ENCODE data around the gene POLDIP3. TPM values are rescaled to one million over a fixed set of nuclear protein-coding genes. Genes with fewer than 3 reads are reported as not detected.

Gene POLDIP3
- total and polyA plus RNA-seq, 7 donors = 25.8 to 45.9 (median 34.3) TPM

- 84 to 93% methylated on average over 7 of the region's 7 CpGs for WGBS, 2 donors
- intact Hi-C loops (cut with DNase I) = no loop called here
- H3K36me3 ChIP-seq = no peaks in the 10 kb centered on the region
Measured at GRCh38 chr22:42654436-42655073, 39.9 kb upstream of the POLDIP3 start.

DNA sequence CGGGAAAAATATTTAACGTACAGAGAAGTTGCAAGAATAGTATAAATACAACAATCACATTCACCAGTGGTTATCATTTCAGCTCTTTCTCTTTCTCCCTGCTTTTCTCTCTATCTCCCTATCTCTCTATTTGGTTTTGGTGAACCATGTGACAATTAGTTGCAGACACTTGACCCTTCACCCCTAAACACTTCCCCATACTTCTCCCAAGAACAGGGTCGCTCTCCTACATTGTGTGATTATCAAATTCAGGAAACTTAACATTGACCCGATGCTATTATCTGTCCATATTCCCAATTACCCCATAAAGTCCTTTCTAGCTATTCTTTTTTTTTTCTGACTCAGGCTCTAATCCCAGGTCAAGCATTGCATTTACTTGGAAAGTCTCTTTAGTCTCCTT is 39.3 kb upstream of the POLDIP3 start:
- intact Hi-C loops (cut with DNase I) = no loop called here
- no peaks in the 10 kb centered on the region for H3K36me3 ChIP-seq

More at GRCh38 chr22:42654436-42655073, 39.9 kb upstream of the POLDIP3 start:
- H3K27me3 ChIP-seq = no peaks in the 10 kb centered on the region
- H3K4me1 ChIP-seq = peaks cover 0 to 5% (median 1%) of the 10 kb centered on the region in 4 donors
- H3K9me3 ChIP-seq = no peaks in the 10 kb centered on the region
- no peak overlapping the region for H3K4me3 ChIP-seq
- H3K27ac ChIP-seq = no peak overlapping the region
- DNase-seq = no peak
- TF ChIP-seq POLR2AphosphoS5 (IDR thresholded peaks at IDR 0.05) (no peak), CTCF (IDR thresholded peaks at IDR 0.05) (no peak), POLR2A (IDR thresholded peaks at IDR 0.05) (no peak), EP300 (IDR thresholded peaks at IDR 0.05) (no peak)

DNA sequence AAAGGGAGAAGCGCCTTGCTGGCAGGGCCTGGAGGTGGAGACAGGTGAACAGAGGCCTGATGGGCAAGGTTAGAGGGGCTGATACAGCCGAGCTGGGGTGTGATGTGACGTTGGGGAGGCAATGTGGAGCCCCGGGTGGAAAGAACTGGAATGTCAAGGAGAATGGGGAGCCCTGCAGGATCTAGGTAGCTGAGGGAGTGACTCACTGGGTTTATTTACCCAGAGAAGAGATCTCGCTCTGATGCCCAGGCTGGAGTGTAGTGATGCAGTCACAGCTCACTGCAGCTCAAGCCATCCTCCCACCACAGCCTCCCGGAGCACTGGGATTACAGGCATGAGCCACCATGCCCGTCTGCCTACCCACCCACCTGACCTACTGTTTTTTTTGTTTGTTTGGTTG is 36.5 kb upstream of the POLDIP3 start:
- no peak overlapping the region for H3K27ac ChIP-seq
- no peak overlapping the region for H3K4me3 ChIP-seq
- 69 to 83% methylated on average over 7 of the region's 7 CpGs for WGBS, 2 donors
- no peak for TF ChIP-seq CTCF (IDR thresholded peaks at IDR 0.05)
- no peak for TF ChIP-seq POLR2A (IDR thresholded peaks at IDR 0.05)
- TF ChIP-seq POLR2AphosphoS5 (IDR thresholded peaks at IDR 0.05) = no peak
- no peak for TF ChIP-seq EP300 (IDR thresholded peaks at IDR 0.05)
- H3K4me1 ChIP-seq = peaks cover 0 to 32% (median 26%) of the 10 kb centered on the region in 4 donors
- no peaks in the 10 kb centered on the region for H3K27me3 ChIP-seq
- no peak for DNase-seq
- intact Hi-C loops (cut with DNase I) = no loop called here
- H3K36me3 ChIP-seq = no peaks in the 10 kb centered on the region
- H3K9me3 ChIP-seq = no peaks in the 10 kb centered on the region

More for the DNA sequence above, 39.3 kb upstream of the POLDIP3 start:
- 75 to 88% methylated on average over 4 of the region's 4 CpGs for whole genome bisulfite sequencing, 2 donors
- TF ChIP-seq CTCF (IDR thresholded peaks at IDR 0.05) = no peak
- H3K9me3 ChIP-seq = no peaks in the 10 kb centered on the region
- H3K4me1 ChIP-seq = peaks cover 0 to 6% (median 2%) of the 10 kb centered on the region in 4 donors
- no peak for DNase-seq
- no peak overlapping the region for H3K4me3 ChIP-seq
- H3K27ac ChIP-seq = no peak overlapping the region
- H3K27me3 ChIP-seq = no peaks in the 10 kb centered on the region

GRCh38 chr22:42649246-42650099 is 34.8 kb upstream of the POLDIP3 start, which contains the start of gene CYB5R3:
TSS of gene CYB5R3 (minus strand) at chr22:42649392. CDS start at chr22:42649315, 77 bp downstream.
- peak; percentile 92 for DNase-seq
- Histone ChIP-seq H3K4me1 (peaks cover 0 to 49% (median 43%) of the 10 kb centered on the region in 4 donors), H3K36me3 (no peaks in the 10 kb centered on the region), H3K27ac (peak within 1 kb of the TSS; percentile 95 to 98 (median 96)), H3K27me3 (no peaks in the 10 kb centered on the region), H3K4me3 (peak within 1 kb of the TSS; percentile 95 to 99 (median 97)), H3K9me3 (no peaks in the 10 kb centered on the region)
- TF ChIP-seq POLR2A (IDR thresholded peaks at IDR 0.05) (peak; percentile 31 to 47), POLR2AphosphoS5 (IDR thresholded peaks at IDR 0.05) (peak; percentile 52 to 63 (median 58)), CTCF (IDR thresholded peaks at IDR 0.05) (no peak), EP300 (IDR thresholded peaks at IDR 0.05) (no peak)
- intact Hi-C loops (cut with DNase I) = loop anchor here (5.0 to 10.0 kb wide), 3 partner anchors 205 to 538 kb away; partner anchors contain the start of genes ARFGAP3, PACSIN2 and TTLL12
- 10 to 11% methylated on average over 81 of the region's 81 CpGs for WGBS, 2 donors

Data from sigmoid colon (tissue), 7 donors.